Stimulated activated CD8-positive, alpha-beta memory T cell treated with anti-CD3 and anti-CD28 coated beads, Interleukin-7, amount 100 ng/mL, for 1 hour (primary cell): ENCODE data around the gene ZBTB7A.

ENCODE experiments used
- DNase-seq, 2 donors: peaks; one replicate each; pipeline ENCODE4 v3.0.0-alpha.2; 2020; ENCODE audit warnings: low read depth in 2 of 2

ZBTB7A gene

GRCh38 chr19:4054441-4055208, 12.1 kb downstream of the ZBTB7A start:
- DNase-seq: no peak

- no peak for DNase-seq
Measured at GRCh38 chr19:4053423-4054324, 13.0 kb downstream of the ZBTB7A start.

GRCh38 chr19:4052993-4053422, 13.7 kb downstream of the ZBTB7A start:
- DNase-seq: no peak

- no peak for DNase-seq
Measured at GRCh38 chr19:4052114-4052992, 14.3 kb downstream of the ZBTB7A start.

- DNase-seq: no peak
Measured at GRCh38 chr19:4051175-4052101, 15.3 kb downstream of the ZBTB7A start.

GRCh38 chr19:4049432-4049831, 17.3 kb downstream of the ZBTB7A start:
- no peak for DNase-seq

- no peak for DNase-seq
Measured at GRCh38 chr19:4046946-4047683, 19.6 kb downstream of the ZBTB7A start.

GRCh38 chr19:4046362-4046691, 20.4 kb downstream of the ZBTB7A start:
- DNase-seq: no peak

- no peak for DNase-seq
Measured at GRCh38 chr19:4045597-4046361, 20.9 kb downstream of the ZBTB7A start.

- DNase-seq: no peak
Measured at GRCh38 chr19:4044990-4045465, 21.7 kb downstream of the ZBTB7A start.

- no peak for DNase-seq
Measured at GRCh38 chr19:4043966-4044715, 22.6 kb downstream of the ZBTB7A start.

- DNase-seq: no peak
Measured at GRCh38 chr19:4043401-4043800, 23.3 kb downstream of the ZBTB7A start.

- DNase-seq: no peak
Measured at GRCh38 chr19:4042731-4043082, 24.0 kb downstream of the ZBTB7A start.

GRCh38 chr19:4042064-4042730, 24.5 kb downstream of the ZBTB7A start:
- no peak for DNase-seq

GRCh38 chr19:4038661-4039423, 27.9 kb downstream of the ZBTB7A start:
- DNase-seq: no peak

GRCh38 chr19:4038057-4038456, 28.6 kb downstream of the ZBTB7A start:
- DNase-seq: no peak

- no peak for DNase-seq
Measured at GRCh38 chr19:4037301-4037949, 29.3 kb downstream of the ZBTB7A start.
